ENCODE data around the gene BRIP1.

GRCh38 chr17:61736438-61736837 lies 126.9 kb downstream of the BRIP1 start:
- TF ChIP-seq CTCF (IDR thresholded peaks at IDR 0.05), result no peak
- no peak for TF ChIP-seq KDM1A (IDR thresholded peaks at IDR 0.05; ENCODE audit: low read depth)
- no peak for TF ChIP-seq EP300 (IDR thresholded peaks at IDR 0.05)
- no peak for TF ChIP-seq MAX (IDR thresholded peaks at IDR 0.05)
- TF ChIP-seq EHMT2 (IDR thresholded peaks at IDR 0.05; ENCODE audit: low read depth), result no peak
- no peak for TF ChIP-seq POLR2A (IDR thresholded peaks at IDR 0.05; ENCODE audit: low read length)
- no peak for TF ChIP-seq CHD2 (IDR thresholded peaks at IDR 0.05; ENCODE audit: low read length, partially characterized antibody)
- no peak for TF ChIP-seq REST (IDR thresholded peaks at IDR 0.05)
- TF ChIP-seq ELK1 (IDR thresholded peaks at IDR 0.05; ENCODE audit: low read depth, low read length), result no peak
- no peak for TF ChIP-seq HDAC2 (IDR thresholded peaks at IDR 0.05)
- TF ChIP-seq RAD21 (conservative IDR thresholded peaks at IDR 0.05 in 1 of 2, IDR thresholded peaks at IDR 0.05 in 1 of 2), result no peak
- no peak for TF ChIP-seq KDM5A (IDR thresholded peaks at IDR 0.05)
